COLO668 (cell line): ENCODE data around the gene BMPR1B.

ENCODE experiments used
- DNase-seq: peaks from one replicate; lab custom pipeline; 2025; ENCODE audit not compliant: unreplicated experiment; lab: John Stamatoyannopoulos, UW

Gene BMPR1B

DNA sequence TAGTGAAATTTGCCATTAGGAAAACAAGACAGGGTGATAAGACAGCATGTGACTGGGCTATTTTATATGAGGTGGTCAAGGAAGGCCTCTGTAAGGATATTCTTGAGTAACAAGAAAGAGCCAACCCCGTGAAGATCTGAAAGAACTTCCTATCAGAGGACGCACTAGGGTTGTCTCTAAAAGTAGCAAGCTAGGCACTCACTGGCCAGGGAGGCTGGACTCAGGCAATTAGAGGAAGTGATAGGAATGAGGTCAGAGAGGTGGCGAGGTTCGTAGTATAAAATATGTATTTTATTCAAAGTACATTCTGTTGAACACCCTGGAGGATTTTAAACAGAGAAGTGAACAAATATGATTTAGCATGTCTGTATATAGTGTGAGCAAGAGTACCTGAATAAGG, 4.6 kb downstream of the BMPR1B start:
- no peak for DNase-seq

- DNase-seq, result no peak
These were observed 5.2 kb downstream of the BMPR1B start for GRCh38 chr4:94763005-94763404.

DNA sequence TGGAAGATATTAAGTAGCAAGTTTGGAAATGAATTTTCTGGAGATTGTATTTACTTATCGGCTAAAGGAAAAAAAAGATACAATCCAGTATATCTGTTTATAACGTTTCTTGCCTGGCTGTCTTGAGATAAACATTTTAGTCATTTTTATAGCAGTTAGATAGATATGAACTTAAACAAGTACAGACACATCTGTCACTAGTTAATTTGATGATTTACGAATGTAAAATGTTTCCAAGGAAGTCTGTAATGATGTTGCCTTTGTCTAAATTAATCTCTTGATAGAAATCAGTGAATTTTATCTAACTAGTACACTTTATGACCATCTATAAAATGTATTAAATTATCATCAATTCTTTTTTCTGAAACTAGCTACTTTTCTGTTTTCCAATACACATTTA, 5.7 kb downstream of the BMPR1B start:
- DNase-seq, result no peak

GRCh38 chr4:94764069-94764468, 6.3 kb downstream of the BMPR1B start:
- no peak for DNase-seq

DNA sequence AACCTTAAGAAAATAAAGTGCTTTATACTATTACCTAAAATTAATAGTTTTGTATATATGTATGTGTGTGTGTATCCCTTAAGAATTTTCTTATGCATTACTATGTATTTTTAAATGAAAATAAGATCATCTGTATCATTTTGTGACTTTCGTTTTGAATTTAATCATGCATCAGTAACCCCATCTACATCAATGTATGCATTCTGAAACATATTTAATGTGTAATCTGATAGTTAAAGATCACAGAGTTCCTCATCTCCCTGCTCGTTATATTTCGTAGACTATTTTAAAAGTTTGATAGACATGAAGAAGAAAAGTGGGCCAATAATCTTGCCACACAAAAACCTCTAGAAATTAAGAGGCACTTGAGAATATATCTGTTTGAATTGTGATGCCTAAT, 7.4 kb downstream of the BMPR1B start:
- DNase-seq, result no peak

GRCh38 chr4:94765648-94766047, 7.9 kb downstream of the BMPR1B start:
- DNase-seq, result no peak

DNA sequence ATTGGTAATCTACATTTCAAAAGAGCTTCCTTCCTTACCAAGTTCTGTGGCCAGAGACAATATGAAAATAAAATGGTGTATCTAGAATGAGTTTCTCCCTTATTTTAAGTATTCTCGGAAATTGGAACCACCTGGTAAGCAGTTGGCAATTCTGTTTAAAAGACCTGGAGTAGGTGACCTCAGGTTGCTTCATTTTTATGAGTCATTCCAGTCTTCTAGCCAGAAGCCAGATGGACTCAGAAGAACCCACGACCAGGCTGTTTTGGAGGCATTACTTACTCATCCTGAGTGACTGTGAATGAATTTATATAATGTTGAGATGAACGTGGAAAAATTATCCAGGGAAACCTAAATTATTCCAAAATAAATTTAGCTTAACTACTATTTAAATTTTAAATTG, 9.1 kb downstream of the BMPR1B start:
- no peak for DNase-seq

DNA sequence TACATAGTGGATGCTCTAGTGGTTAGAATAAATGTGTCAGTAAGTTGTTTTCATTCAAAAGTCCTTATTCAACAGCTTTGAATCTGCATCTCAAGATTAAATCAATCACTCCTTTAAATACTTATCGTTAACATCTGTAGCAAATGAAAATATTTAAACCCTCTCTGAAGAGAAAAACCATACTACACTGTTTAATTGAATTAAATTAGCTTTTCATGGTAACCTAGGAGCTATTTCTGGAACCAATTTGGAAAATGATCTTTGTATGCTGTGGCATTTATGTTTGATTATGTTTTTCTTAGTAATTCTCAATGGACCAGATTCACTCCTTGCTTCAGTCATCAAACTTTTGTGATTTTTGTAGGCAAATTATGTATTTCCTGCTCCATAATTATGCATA, 9.7 kb downstream of the BMPR1B start:
- DNase-seq, result no peak

- no peak for DNase-seq
These were observed 25.0 kb downstream of the BMPR1B start for GRCh38 chr4:94782707-94783106.

DNA sequence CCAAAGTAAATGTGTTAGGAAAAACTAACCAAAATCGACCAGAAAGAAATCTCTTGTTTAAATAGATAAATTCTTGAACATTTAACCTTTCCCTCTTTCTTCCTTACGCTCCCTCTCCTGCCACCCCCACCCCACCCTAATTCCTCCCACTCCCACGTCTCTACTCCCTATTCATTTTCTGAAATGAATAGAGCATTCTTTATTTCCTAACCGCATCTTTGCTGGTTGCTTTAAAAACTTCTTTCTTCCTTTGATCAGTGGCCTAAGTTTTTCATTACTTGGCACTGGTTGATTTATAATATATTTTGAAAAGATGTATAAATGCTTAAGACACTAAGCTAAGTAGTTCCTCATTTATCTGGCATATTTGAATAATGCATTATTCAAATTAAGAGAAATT, 33.9 kb downstream of the BMPR1B start:
- DNase-seq, result no peak

GRCh38 chr4:94798808-94799207, 41.1 kb downstream of the BMPR1B start:
- DNase-seq, result no peak

- no peak for DNase-seq
These were observed 43.3 kb downstream of the BMPR1B start for GRCh38 chr4:94801016-94801415.

DNA sequence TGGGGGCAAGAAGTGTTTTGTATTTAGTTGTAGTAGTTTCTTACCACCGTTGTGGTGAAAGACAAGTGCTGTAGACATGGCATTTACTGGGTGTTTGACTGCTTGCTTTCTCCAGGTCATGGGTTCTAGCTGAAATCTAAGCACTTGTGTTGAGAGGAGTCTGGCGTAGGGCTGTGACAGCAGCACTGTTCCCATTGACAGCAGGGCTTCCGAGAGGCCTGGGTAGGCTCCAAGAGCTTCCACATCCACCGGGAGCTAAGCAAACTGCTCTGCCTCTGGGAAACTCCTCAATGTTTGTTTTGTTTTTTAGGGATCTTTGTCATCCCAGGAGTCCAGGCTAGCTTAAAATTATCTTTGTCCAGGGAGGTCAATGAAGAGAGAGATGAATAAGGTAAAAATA, 44.3 kb downstream of the BMPR1B start:
- DNase-seq, result no peak

DNA sequence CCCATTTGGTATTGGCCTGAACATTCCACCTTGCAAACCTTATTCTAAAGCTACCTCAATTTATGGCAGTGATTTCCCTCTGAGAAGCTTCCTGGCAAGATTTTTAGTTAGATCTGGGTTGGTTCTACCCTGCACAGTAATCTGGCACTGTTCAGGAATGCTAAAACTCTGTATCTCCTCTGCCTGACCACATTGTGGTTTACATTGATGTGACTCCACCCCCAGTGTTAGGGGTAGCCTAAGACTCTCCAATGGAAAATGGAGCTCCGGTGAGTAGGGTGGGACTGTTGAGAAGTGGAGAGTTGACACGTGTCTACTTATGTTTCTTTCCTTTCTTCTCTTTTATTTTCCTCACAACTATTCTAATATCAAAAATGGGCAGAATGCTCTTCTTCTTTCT, 45.4 kb downstream of the BMPR1B start:
- no peak for DNase-seq

- DNase-seq, result no peak
These were observed 46.9 kb downstream of the BMPR1B start for GRCh38 chr4:94804650-94805049.

GRCh38 chr4:94806376-94806775, 48.6 kb downstream of the BMPR1B start:
- no peak for DNase-seq

GRCh38 chr4:94811643-94812042, 53.9 kb downstream of the BMPR1B start:
- no peak for DNase-seq

DNA sequence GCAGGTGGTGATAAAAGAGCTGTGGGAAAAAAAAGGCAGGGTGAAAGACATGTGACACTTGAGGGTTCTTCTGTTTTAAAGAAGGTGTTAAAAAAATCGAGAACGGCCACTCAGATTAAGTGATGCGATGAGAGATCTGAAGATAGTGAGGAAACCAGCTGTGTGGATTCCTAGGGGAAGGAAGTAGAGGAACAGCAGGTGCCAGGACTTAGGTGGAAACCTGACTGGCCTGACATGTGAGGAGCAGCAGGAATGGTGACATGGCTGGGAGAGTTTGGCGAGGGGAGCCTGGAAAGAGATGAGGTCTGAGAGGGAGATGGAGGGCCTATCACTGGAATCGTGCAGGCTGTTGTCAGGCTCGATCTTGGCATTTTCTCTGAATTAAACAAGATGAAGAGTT, 55.5 kb downstream of the BMPR1B start:
- DNase-seq, result no peak

DNA sequence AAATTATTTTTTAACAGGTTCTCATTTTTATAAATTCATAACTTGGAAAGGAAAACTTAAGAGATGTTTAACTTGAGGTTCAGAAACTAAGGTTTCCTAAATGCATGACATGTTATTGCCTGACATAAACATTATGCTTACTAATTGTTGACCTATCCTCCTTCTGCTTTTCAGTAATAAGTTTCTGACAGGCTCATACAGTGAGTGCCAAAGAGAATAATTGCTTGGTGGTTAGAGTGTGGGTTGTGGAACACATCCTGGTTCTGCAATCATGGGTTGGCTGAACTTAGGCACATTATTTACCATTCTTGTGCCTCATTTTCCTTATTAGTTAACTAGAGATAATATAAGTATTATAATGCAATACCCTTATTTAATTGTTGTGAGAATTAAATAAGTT, 56.5 kb downstream of the BMPR1B start:
- no peak for DNase-seq

DNA sequence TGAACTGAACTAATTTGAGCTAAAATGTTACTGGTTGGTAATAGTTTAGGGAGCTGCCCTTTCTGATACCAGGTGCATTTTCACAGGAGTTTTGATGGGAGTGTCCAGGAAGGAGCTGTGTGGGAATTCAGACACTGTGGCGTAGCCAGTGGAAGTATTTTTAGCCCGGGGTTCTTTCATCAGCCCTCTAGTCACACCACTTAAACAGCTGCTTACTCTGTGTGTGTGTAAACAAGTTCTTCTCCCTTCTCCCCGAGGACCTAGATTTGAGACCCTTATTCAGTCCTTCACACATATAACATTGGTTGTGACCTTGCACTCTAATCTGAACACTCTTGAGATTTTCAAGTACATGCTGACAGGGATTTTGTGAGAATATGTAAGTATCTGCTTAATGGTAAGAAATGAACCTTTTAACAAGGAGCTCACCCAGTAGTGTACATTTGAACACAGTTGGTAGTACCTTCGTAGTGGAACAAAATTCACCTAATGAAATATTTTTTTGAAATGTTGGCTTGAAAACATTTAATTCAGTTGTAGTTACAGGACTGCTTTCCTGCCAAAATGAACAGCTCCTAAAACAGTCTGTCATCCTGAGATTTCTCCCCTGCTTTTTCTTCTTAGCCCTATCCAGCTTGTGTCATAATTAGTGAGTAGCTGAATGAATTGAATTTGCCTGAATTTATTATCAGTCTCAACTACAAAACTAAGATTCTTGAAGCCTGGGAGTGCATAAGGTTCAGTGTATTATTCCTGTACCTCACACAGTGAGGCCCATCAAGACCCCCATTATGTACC, 61.8 kb downstream of the BMPR1B start:
- no peak for DNase-seq

DNA sequence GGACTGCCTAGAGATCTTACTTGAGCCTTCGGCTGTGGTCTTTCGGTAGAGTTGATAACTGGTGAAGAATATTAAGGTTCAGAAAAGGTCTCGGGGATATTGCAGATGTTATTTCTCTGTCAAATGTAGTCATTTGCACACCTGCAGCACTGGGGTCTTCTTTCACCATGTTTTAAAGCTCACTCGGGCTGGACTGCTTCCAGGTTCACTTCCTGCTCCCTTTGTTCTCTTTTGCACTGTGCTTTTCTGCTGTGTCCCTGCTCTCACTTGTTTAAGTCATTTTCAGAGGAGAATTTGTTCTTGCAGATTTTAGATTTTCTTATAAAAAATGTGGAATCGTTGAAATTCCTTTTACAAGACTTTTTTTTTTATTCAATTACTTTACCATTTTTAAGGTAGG, 68.5 kb downstream of the BMPR1B start:
- DNase-seq, result no peak

GRCh38 chr4:94827481-94828110, 69.8 kb downstream of the BMPR1B start:
- no peak for DNase-seq

DNA sequence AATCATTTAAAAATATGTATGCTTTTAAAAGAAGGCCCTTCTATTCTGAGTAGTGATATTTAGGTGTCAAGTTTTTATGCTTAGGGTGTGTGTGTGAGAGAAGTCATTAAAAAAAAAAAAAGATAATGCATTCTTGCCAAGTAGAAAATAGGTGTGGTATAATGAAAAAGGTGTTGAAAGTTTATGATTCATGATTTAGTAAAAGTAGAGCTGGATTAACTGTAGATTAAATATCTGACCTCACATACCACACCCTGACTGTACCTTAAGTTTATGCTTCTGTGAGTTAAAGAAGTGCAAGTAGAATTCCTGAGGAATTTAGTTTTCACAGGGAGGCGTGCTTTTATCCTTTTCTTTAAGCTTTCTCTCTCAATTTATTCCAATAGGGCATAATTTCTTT, 71.1 kb downstream of the BMPR1B start:
- no peak for DNase-seq
